ENCODE data around the gene MIS18A. TPM values are rescaled to one million over a fixed set of nuclear protein-coding genes. Genes with fewer than 3 reads are reported as not detected.

Gene MIS18A
- total RNA-seq, 4 donors from 2014 or later, result 0.51 to 2.7 (median 0.87) TPM

GRCh38 chr21:32308696-32309095, 29.8 kb upstream of the MIS18A start:
- Histone ChIP-seq H3K27me3 (no peaks in the 10 kb centered on the region), H3K4me1 (no peaks in the 10 kb centered on the region), H3K36me3 (peaks cover 0 to 3% of the 10 kb centered on the region in 2 donors), H3K9me3 (no peaks in the 10 kb centered on the region), H3K27ac (no peak overlapping the region), H3K4me3 (no peak overlapping the region)
- TF ChIP-seq POLR2A (IDR thresholded peaks at IDR 0.05) (no peak), CTCF (IDR thresholded peaks at IDR 0.05 in 4 of 5, conservative IDR thresholded peaks at IDR 0.05 in 1 of 5) (no peak)
- in situ Hi-C loops (cut with MboI; ENCODE audit: low sequenced_read_pairs in 4 of 4), result no loop called here
- ATAC-seq (no peak), DNase-seq (no peak)
- intact Hi-C loops (cut with DNase I; ENCODE audit: low total_unique reads), result no loop called here

- TF ChIP-seq CTCF (IDR thresholded peaks at IDR 0.05 in 4 of 5, conservative IDR thresholded peaks at IDR 0.05 in 1 of 5) (no peak), POLR2A (IDR thresholded peaks at IDR 0.05) (no peak)
- Histone ChIP-seq H3K4me1 (no peaks in the 10 kb centered on the region), H3K27ac (no peak overlapping the region), H3K4me3 (no peak overlapping the region), H3K9me3 (no peaks in the 10 kb centered on the region), H3K36me3 (no peaks in the 10 kb centered on the region), H3K27me3 (no peaks in the 10 kb centered on the region)
- ATAC-seq (no peak), DNase-seq (no peak)
- intact Hi-C loops (cut with DNase I; ENCODE audit: low total_unique reads), result no loop called here
- in situ Hi-C loops (cut with MboI; ENCODE audit: low sequenced_read_pairs in 4 of 4), result no loop called here
Observed at GRCh38 chr21:32307706-32308105, 28.9 kb upstream of the MIS18A start.

- Histone ChIP-seq H3K9me3 (no peaks in the 10 kb centered on the region), H3K27me3 (no peaks in the 10 kb centered on the region), H3K4me1 (no peaks in the 10 kb centered on the region), H3K36me3 (no peaks in the 10 kb centered on the region), H3K4me3 (no peak overlapping the region), H3K27ac (no peak overlapping the region)
- in situ Hi-C loops (cut with MboI; ENCODE audit: low sequenced_read_pairs in 4 of 4) (no loop called here), intact Hi-C loops (cut with DNase I; ENCODE audit: low total_unique reads) (no loop called here)
- TF ChIP-seq CTCF (IDR thresholded peaks at IDR 0.05 in 4 of 5, conservative IDR thresholded peaks at IDR 0.05 in 1 of 5) (no peak), POLR2A (IDR thresholded peaks at IDR 0.05) (no peak)
- ATAC-seq (no peak), DNase-seq (no peak)
Observed at GRCh38 chr21:32306021-32306780, 27.4 kb upstream of the MIS18A start.

GRCh38 chr21:32304998-32305397, 26.1 kb upstream of the MIS18A start:
- intact Hi-C loops (cut with DNase I; ENCODE audit: low total_unique reads), result no loop called here
- Histone ChIP-seq H3K27me3 (no peaks in the 10 kb centered on the region), H3K4me3 (no peak overlapping the region), H3K36me3 (no peaks in the 10 kb centered on the region), H3K9me3 (no peaks in the 10 kb centered on the region), H3K4me1 (no peaks in the 10 kb centered on the region), H3K27ac (no peak overlapping the region)
- in situ Hi-C loops (cut with MboI; ENCODE audit: low sequenced_read_pairs in 4 of 4), result no loop called here
- no peak for TF ChIP-seq POLR2A (IDR thresholded peaks at IDR 0.05)
- TF ChIP-seq CTCF (IDR thresholded peaks at IDR 0.05 in 4 of 5, conservative IDR thresholded peaks at IDR 0.05 in 1 of 5), result no peak
- no peak for ATAC-seq
- DNase-seq, result no peak

GRCh38 chr21:32303385-32303784, 24.5 kb upstream of the MIS18A start:
- no peak overlapping the region for H3K27ac ChIP-seq
- intact Hi-C loops (cut with DNase I; ENCODE audit: low total_unique reads) (no loop called here), in situ Hi-C loops (cut with MboI; ENCODE audit: low sequenced_read_pairs in 4 of 4) (no loop called here)
- H3K36me3 ChIP-seq, result no peaks in the 10 kb centered on the region
- no peaks in the 10 kb centered on the region for H3K4me1 ChIP-seq
- DNase-seq (no peak), ATAC-seq (no peak)
- TF ChIP-seq CTCF (IDR thresholded peaks at IDR 0.05 in 4 of 5, conservative IDR thresholded peaks at IDR 0.05 in 1 of 5) (no peak), POLR2A (IDR thresholded peaks at IDR 0.05) (no peak)
- H3K9me3 ChIP-seq, result no peaks in the 10 kb centered on the region
- no peaks in the 10 kb centered on the region for H3K27me3 ChIP-seq
- no peak overlapping the region for H3K4me3 ChIP-seq

Data from gastrocnemius medialis (tissue), 4 donors.